ENCODE results near the gene IFT88. TPM values are rescaled to one million over a fixed set of nuclear protein-coding genes. Genes with fewer than 3 reads are reported as not detected.

The IFT88 gene
- total RNA-seq, 2 donors from 2014 or later: 5.1 to 5.7 TPM

DNA sequence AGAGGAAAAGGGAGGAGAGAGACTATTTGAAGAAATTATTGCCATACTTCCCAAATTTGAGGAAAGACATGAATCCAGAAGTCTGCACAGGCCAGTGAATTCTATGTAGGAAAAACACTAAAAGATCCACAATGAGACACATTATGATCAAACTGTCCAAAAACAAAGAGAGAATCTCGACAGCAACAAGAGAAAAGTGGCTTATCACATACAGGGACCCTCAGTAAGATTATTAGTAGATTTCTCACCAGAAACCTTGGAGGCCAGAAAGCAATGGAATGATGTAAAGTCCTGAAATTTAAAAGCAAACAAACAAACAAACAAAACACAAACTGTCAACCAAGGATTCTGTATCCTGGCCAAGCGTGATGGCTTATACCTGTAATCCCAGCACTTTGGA lies 80.8 kb downstream of the IFT88 start:
- TF ChIP-seq CTCF (IDR thresholded peaks at IDR 0.05): no peak
- Histone ChIP-seq H3K27me3 (no peaks in the 10 kb centered on the region), H3K4me1 (no peaks in the 10 kb centered on the region), H3K27ac (no peak overlapping the region), H3K4me3 (no peak overlapping the region), H3K36me3 (no peaks in the 10 kb centered on the region), H3K9me3 (no peaks in the 10 kb centered on the region)
- no peak for DNase-seq (ENCODE audit: low spot score)

DNA sequence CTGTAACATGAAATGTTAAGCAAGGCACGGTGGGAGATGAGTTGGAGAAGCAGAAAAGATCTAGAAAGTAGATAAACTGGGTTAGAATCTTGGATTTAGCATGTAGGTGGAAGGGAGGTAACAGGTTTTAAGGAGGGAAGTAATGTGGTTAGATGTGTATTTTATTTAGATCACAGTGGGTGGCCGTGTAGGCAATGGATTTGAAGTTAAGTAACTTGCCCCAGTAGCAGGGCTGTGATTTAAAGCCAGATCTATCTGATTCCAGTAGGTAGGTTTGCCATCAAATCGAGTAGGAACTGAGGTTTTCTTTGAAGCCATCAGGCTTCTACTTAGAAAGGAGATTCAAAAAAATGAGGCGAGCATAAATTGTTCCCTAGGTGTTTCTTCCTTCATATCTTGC lies 86.0 kb downstream of the IFT88 start:
- no peaks in the 10 kb centered on the region for H3K4me1 ChIP-seq
- H3K36me3 ChIP-seq: no peaks in the 10 kb centered on the region
- no peak for DNase-seq (ENCODE audit: low spot score)
- H3K27me3 ChIP-seq: no peaks in the 10 kb centered on the region
- H3K27ac ChIP-seq: no peak overlapping the region
- no peak for TF ChIP-seq CTCF (IDR thresholded peaks at IDR 0.05)
- H3K4me3 ChIP-seq: no peak overlapping the region
- no peaks in the 10 kb centered on the region for H3K9me3 ChIP-seq

- Histone ChIP-seq H3K9me3 (no peaks in the 10 kb centered on the region), H3K27ac (no peak overlapping the region), H3K27me3 (no peaks in the 10 kb centered on the region), H3K36me3 (no peaks in the 10 kb centered on the region), H3K4me3 (no peak overlapping the region), H3K4me1 (no peaks in the 10 kb centered on the region)
- no peak for TF ChIP-seq CTCF (IDR thresholded peaks at IDR 0.05)
- DNase-seq (ENCODE audit: low spot score): no peak
Observed at GRCh38 chr13:20654156-20654555, 87.2 kb downstream of the IFT88 start.

GRCh38 chr13:20658451-20659040 lies 91.6 kb downstream of the IFT88 start:
- H3K4me1 ChIP-seq: no peaks in the 10 kb centered on the region
- no peak for DNase-seq (ENCODE audit: low spot score)
- H3K36me3 ChIP-seq: no peaks in the 10 kb centered on the region
- no peak overlapping the region for H3K27ac ChIP-seq
- no peaks in the 10 kb centered on the region for H3K27me3 ChIP-seq
- H3K4me3 ChIP-seq: no peak overlapping the region
- TF ChIP-seq CTCF (IDR thresholded peaks at IDR 0.05): no peak
- no peaks in the 10 kb centered on the region for H3K9me3 ChIP-seq

DNA sequence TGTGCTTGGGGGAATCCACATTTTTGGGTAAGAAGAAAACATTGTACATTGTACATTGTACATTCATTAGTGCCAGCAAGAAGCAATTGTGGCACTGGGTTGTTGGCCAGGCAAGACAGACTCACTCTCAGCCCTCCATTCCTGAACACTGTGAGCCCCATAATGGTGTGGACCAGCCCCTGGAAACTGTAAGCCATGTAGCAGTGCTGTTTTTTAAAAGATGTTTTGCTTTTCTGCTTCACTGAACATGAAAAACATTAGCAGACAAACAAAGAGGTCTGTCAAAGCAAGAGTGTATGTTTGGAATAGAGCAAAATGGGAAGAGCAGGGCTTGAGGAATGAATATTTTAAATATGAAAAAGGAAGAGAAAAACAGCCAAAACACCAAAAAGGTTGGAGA lies 97.4 kb downstream of the IFT88 start:
- H3K27me3 ChIP-seq: no peaks in the 10 kb centered on the region
- H3K9me3 ChIP-seq: no peaks in the 10 kb centered on the region
- no peak overlapping the region for H3K27ac ChIP-seq
- no peaks in the 10 kb centered on the region for H3K4me1 ChIP-seq
- no peak for TF ChIP-seq CTCF (IDR thresholded peaks at IDR 0.05)
- no peak overlapping the region for H3K4me3 ChIP-seq
- peaks cover 4% of the 10 kb centered on the region for H3K36me3 ChIP-seq
- no peak for DNase-seq (ENCODE audit: low spot score)

GRCh38 chr13:20666948-20667347 lies 100.0 kb downstream of the IFT88 start:
- Histone ChIP-seq H3K36me3 (peaks cover 4% of the 10 kb centered on the region), H3K4me3 (no peak overlapping the region)
- TF ChIP-seq CTCF (IDR thresholded peaks at IDR 0.05): no peak

More at GRCh38 chr13:20666948-20667347, 100.0 kb downstream of the IFT88 start:
- no peak for DNase-seq (ENCODE audit: low spot score)
- Histone ChIP-seq H3K27me3 (no peaks in the 10 kb centered on the region), H3K4me1 (no peaks in the 10 kb centered on the region), H3K27ac (no peak overlapping the region), H3K9me3 (no peaks in the 10 kb centered on the region)

All from right atrium auricular region (tissue), 2 donors.